ENCODE measurements around the gene PARVB.

PARVB gene

DNA sequence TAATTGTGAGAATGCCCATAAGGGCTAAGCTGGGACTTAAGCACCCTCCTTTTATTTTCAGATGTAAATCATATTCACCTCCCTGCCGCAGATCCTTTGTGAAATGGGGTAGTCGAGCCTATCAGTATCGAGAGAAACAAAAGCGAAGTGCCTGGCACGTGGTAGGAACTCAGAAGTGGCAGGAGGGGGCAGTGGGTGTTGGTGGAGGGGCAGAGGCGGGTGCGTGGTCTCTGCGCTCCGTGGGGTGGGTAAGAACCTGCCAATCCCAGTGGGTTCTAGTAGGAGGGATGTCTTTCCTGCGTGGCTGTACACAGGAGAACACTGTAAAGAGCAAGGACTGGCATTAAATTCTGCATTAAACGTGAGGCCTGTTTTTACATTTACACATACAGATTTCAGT lies 21.8 kb upstream of the PARVB start:
- no peak overlapping the region for H3K4me3 ChIP-seq (ENCODE audit: control insufficient read depth, low read depth, low read length)
- TF ChIP-seq, protein P1, sequence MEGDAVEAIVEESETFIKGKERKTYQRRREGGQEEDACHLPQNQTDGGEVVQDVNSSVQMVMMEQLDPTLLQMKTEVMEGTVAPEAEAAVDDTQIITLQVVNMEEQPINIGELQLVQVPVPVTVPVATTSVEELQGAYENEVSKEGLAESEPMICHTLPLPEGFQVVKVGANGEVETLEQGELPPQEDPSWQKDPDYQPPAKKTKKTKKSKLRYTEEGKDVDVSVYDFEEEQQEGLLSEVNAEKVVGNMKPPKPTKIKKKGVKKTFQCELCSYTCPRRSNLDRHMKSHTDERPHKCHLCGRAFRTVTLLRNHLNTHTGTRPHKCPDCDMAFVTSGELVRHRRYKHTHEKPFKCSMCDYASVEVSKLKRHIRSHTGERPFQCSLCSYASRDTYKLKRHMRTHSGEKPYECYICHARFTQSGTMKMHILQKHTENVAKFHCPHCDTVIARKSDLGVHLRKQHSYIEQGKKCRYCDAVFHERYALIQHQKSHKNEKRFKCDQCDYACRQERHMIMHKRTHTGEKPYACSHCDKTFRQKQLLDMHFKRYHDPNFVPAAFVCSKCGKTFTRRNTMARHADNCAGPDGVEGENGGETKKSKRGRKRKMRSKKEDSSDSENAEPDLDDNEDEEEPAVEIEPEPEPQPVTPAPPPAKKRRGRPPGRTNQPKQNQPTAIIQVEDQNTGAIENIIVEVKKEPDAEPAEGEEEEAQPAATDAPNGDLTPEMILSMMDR (IDR thresholded peaks at IDR 0.05; ENCODE audit: control insufficient read depth, insufficient read depth, low read depth, low read length, missing control alignments), result no peak
- no peak for DNase-seq (ENCODE audit: low read depth)

DNA sequence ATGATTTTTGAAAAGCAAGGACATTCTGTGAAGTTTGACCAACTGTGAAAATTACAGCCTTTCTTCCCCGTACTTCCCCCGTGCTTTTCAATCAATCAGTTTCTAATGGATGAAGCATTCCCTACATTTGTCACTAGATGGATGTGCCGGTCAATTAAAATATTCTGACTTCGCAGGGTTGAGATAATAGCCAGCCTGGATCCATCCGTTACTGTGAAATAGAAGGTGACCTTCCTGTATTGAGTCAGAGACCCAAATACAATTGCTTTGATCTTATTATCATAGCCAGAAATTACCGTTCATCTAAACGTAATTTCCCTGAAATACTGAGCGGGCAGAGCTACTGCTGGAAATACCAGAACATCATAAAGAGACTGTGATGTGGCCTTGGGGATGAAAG lies 21.1 kb upstream of the PARVB start:
- TF ChIP-seq, protein P1 (IDR thresholded peaks at IDR 0.05; ENCODE audit: control insufficient read depth, insufficient read depth, low read depth, low read length, missing control alignments), result no peak
- H3K4me3 ChIP-seq (ENCODE audit: control insufficient read depth, low read depth, low read length), result no peak overlapping the region
- no peak for DNase-seq (ENCODE audit: low read depth)

DNA sequence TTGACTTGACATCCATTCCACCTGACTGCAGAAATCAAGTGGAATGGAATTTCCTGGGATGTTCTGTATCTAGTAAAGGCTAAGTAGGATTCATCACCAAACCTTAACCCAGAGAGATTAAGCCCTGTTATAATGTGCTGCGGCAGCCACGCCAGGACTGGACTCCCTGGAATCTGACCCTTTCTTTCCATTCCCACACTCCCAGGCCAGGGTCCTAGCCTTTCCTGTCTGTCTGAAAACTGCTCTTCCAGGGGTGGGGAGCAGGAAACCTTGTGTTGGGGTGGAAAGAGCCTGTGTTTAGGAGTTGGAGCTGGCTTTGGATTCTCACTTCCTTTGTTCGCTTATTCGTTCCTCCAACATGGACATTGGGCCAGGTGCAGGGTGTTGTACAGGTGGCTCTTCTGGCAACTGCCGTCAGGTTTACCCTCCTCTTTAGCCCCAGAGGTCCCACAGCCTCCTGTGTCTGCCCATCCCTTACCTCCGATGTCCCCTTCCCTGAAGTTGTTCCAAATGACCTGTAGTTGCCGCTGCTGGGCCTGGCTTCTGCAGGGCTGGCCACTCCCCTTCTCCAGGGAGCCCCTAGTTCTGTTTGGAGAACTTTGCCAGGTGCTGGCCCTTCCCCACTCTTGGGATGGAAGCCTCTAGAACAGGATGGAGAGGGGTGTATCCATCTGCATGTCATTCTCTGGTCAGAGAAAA lies 20.5 kb upstream of the PARVB start:
- DNase-seq (ENCODE audit: low read depth), result no peak
- no peak overlapping the region for H3K4me3 ChIP-seq (ENCODE audit: control insufficient read depth, low read depth, low read length)
- TF ChIP-seq, protein P1 (IDR thresholded peaks at IDR 0.05; ENCODE audit: control insufficient read depth, insufficient read depth, low read depth, low read length, missing control alignments), result no peak

DNA sequence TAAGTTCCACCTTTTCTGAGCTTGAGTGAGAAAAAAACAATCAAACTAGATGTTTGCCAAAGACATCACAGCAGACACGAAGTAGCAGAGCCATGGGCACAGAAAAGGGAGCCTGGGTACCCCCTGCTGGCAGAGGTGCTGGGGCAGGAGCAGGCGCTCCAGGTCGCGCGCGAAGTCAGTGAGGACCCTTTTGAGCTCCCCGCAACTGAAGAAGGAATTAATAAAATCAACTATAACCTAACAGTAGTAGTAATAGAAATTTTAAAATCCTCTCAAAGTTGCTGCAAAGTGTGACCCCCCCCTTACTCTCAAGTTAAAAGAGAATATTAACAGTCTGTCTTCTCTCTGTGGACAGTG lies 20.0 kb upstream of the PARVB start:
- TF ChIP-seq, protein P1 (IDR thresholded peaks at IDR 0.05; ENCODE audit: control insufficient read depth, insufficient read depth, low read depth, low read length, missing control alignments), result no peak
- no peak overlapping the region for H3K4me3 ChIP-seq (ENCODE audit: control insufficient read depth, low read depth, low read length)
- DNase-seq (ENCODE audit: low read depth), result no peak

DNA sequence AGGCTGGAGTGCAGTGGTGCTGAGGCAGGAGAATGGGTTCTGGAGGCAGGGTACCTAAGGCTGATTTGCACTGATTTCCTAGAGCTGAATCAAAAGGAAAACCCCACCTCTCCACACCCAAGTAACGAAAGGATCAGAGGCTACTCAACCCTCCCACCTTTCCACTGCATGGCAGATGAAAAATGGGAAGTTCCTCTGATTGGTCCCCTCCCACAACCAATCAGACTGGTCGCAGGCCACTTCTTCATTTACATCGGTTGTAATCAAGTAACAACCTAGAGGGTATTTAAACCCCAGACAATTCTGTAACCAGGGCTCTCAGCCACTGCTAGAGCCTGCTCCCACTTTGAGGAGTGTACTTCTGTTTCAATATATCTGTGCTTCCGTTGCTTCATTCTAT lies 18.6 kb upstream of the PARVB start:
- TF ChIP-seq, protein P1 (IDR thresholded peaks at IDR 0.05; ENCODE audit: control insufficient read depth, insufficient read depth, low read depth, low read length, missing control alignments), result no peak
- DNase-seq (ENCODE audit: low read depth), result no peak
- no peak overlapping the region for H3K4me3 ChIP-seq (ENCODE audit: control insufficient read depth, low read depth, low read length)

DNA sequence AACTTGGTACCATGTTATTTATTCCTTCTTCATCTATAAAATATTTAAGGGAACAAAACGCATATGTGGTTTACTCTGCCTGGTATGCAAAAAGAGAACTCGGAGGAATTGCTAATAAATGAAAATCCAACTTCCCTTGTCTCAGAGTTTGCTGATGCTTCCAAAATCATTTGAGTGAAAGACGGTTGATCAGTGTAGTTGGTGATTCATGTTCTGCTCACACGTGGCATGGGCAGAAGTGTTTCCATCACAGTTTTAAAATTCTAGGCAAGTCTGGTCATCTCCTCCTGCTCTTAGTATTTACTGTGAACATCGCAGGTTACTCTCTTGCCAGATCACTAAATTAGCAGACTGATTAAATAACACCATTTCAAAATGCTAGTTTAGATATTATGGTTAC lies 11.9 kb upstream of the PARVB start:
- TF ChIP-seq, protein P1 (IDR thresholded peaks at IDR 0.05; ENCODE audit: control insufficient read depth, insufficient read depth, low read depth, low read length, missing control alignments), result no peak

More for the DNA sequence above, 11.9 kb upstream of the PARVB start:
- DNase-seq (ENCODE audit: low read depth), result no peak
- H3K4me3 ChIP-seq (ENCODE audit: control insufficient read depth, low read depth, low read length), result no peak overlapping the region
